Activated naive CD4-positive, alpha-beta T cell (primary cell): ENCODE data around the gene ARHGAP31.
"Not testable (repeated sequence)": the region's sequence is repeated elsewhere in the genome, so short reads cannot be mapped to it uniquely, and the experiment has no call there.

Source experiments
- DNase-seq, 4 experiments: peaks; one replicate each; lab custom pipeline; 2025; lab: John Stamatoyannopoulos, UW

ARHGAP31 gene

GRCh38 chr3:119319311-119319710 is 25.1 kb downstream of the ARHGAP31 start:
- no peak for DNase-seq

GRCh38 chr3:119320785-119321184 is 26.6 kb downstream of the ARHGAP31 start:
- DNase-seq: not testable (repeated sequence)

- no peak for DNase-seq
These were observed 28.0 kb downstream of the ARHGAP31 start for GRCh38 chr3:119322021-119322834.

GRCh38 chr3:119322835-119323722 is 28.9 kb downstream of the ARHGAP31 start:
- peak; percentile 62 to 84 (median 78) for DNase-seq

- DNase-seq: no peak
These were observed 29.5 kb downstream of the ARHGAP31 start for GRCh38 chr3:119323723-119324085.

GRCh38 chr3:119324899-119325298 is 30.7 kb downstream of the ARHGAP31 start:
- DNase-seq: no peak

GRCh38 chr3:119326976-119327375 is 32.8 kb downstream of the ARHGAP31 start:
- DNase-seq: no peak

GRCh38 chr3:119329551-119329950 is 35.4 kb downstream of the ARHGAP31 start:
- DNase-seq: no peak

- DNase-seq: no peak
These were observed 36.0 kb downstream of the ARHGAP31 start for GRCh38 chr3:119330181-119330580.

- no peak for DNase-seq
These were observed 36.7 kb downstream of the ARHGAP31 start for GRCh38 chr3:119330858-119331257.

- no peak for DNase-seq
These were observed 37.5 kb downstream of the ARHGAP31 start for GRCh38 chr3:119331661-119332060.

- DNase-seq: no peak
These were observed 39.8 kb downstream of the ARHGAP31 start for GRCh38 chr3:119333773-119334509.

GRCh38 chr3:119336823-119337222 is 42.6 kb downstream of the ARHGAP31 start:
- no peak for DNase-seq

- not testable (repeated sequence) for DNase-seq
These were observed 43.2 kb downstream of the ARHGAP31 start for GRCh38 chr3:119337407-119337806.

GRCh38 chr3:119338754-119339153 is 44.6 kb downstream of the ARHGAP31 start:
- DNase-seq: no peak

GRCh38 chr3:119340014-119340413 is 45.8 kb downstream of the ARHGAP31 start:
- DNase-seq: no peak

GRCh38 chr3:119340446-119340845 is 46.3 kb downstream of the ARHGAP31 start:
- no peak for DNase-seq

GRCh38 chr3:119342176-119342575 is 48.0 kb downstream of the ARHGAP31 start:
- DNase-seq: no peak

GRCh38 chr3:119343719-119344118 is 49.5 kb downstream of the ARHGAP31 start:
- DNase-seq: no peak

- no peak for DNase-seq
These were observed 51.9 kb downstream of the ARHGAP31 start for GRCh38 chr3:119346076-119346496.

GRCh38 chr3:119347036-119347435 is 52.9 kb downstream of the ARHGAP31 start:
- DNase-seq: no peak

GRCh38 chr3:119349354-119350041 is 55.3 kb downstream of the ARHGAP31 start:
- no peak for DNase-seq
